GM20431 (cell line): Measurements from ENCODE around the gene NEDD9.

Source experiments
- in situ Hi-C: fragments of 300-500 bp; cut with MseI, MboI; formaldehyde crosslinking; loops from one replicate; pipeline ENCODE4 v1.15.0; 2020; ENCODE audit warnings: low sequenced_read_pairs; ENCODE audit not compliant: unreplicated experiment

The NEDD9 gene

GRCh38 chr6:11219400-11219834 is 13.1 kb downstream of the NEDD9 start:
- in situ Hi-C loops, result no loop called here

DNA sequence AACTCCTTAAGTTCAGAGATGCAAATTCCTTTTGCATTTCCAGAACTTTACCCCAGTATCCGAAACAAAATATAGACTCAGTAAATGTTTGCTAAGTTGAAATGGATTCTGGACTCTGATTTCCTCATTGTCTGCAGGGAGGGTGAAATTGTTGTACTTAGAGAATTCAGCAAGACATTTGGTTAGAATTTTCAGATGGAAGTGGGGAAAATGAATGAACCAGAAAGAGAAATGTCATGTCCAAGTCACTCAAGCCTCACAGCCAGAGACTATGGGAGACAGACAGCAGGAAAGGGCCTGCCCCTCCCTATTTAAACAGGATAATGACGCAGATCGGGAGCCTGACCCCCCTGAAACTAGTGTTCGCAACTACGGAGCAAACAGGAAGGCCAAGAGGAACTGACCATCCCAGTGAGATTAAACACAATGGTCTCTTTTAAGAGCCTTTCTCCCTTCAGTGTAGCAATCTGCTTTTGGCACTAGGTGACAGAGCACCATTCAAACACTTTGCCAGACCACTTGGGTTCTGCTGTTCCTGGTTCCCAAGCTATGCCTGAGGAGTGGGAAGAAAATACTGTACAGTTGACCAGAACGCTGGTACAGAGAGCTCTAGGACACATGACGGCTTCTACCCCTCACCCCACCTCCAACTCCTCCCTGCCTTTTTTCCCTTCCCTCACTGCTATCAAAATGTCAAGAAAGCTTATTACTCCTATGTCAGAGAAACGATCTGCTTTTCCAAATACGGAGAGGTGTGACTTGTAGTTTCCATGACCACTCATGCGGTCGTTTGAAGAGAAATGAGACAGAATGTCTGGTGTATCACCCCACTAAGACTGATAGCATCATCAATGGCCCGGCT is 13.7 kb downstream of the NEDD9 start:
- in situ Hi-C loops, result no loop called here

DNA sequence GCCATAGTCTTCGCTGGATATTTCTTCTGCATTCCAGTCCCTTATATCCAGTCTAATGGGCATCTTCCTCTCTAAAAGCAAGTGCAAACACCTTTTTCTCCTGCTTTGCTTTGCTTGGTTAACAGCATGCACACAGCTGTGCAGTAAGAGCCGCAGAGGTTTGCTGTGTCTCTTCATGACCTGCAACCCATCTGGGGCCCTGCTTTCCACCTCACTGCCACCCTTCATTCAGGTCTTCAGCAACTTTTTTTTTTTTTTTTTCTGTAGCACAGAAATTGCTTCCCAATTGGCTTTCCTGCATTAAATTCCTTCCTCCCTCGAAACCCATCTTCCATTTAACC is 14.4 kb downstream of the NEDD9 start:
- in situ Hi-C loops, result no loop called here

DNA sequence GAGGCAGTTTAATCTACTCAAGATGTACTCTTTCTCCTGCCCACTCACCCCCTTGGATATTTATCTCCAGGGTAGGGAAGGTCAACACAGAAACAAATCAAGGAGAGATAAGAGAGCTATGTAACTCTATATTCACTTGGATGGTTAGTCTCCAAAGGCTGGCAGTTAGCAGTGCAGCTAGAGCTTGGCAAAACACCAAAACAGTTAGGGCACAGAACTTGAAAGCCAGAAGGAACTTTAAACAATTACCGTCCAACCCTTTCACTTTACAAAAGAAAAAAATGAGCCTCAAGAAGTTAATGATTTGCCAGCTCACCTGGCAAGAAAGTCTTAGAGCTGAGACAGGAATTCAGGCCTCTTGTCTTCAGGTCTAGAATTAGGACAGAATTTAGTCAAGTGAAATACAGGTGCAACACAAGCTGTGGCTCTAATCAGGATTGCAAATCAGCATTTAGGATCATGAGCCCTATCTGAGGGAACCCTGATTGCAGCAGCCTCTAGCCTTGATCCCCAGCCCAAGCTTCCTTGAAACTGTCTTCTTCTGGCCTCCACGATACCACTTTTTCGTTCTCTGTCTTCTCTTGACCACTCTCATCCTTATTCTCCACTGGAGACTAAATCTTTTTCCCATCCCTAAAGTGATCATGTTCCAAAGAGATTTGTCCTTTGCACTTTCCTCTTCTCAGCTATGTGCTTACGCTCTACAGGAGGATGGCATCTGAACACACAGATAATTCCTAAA is 14.9 kb downstream of the NEDD9 start:
- in situ Hi-C loops, result no loop called here

DNA sequence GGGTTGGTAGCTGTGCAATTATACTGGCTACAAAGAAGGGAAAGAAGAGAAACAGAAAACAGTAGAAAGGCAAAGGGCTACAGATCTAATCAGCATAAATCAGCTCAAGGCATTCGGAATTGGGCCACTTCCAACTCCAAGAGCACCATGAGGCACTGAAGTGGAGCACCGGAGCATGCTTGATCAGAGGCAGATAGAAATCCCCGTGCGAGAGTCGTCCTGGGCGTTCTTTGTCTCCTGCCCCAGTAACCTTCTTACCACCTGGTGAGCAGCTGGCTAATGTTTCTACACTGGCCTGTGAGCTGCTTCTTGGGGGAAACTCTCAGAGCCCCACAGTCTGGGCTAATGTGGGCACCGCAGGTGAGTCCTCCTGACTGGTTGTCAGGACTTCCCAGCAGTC is 16.7 kb downstream of the NEDD9 start:
- in situ Hi-C loops, result no loop called here

GRCh38 chr6:11214901-11215300 is 17.6 kb downstream of the NEDD9 start:
- in situ Hi-C loops, result no loop called here

DNA sequence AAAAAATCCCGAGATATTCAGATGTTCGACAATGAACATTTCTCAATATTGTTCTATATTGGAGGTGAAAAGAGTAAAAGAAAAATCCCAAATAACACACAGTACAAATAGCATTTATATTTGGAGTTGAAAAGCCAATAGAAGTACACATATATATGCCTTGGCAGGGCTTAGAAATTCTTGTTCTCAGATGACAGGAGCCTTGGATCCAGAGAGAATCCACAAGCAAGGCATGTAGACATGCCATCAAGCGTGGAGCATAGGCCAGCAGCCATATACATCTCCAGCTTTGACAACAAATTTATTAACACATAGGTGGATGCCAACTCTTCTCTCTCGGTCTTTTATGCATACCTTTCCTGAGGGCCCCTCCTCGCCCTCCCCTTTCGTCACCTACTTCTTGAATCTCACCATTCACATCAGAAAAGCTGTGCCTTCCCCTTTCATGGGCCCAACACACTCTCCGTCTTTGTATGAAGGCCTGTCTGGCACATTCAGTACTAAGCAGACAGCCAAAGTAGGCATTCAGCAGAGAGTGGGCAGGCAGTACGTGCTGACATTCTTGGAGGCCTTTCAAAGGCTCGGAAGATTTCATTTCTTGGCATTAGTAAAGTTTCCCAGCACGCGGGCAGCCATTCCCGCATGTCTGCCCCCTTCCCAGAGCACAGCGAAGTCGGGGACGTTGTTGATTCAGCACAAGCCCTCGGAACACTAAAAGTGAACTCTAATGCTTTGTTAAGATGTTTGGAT is 18.2 kb downstream of the NEDD9 start:
- in situ Hi-C loops, result no loop called here

DNA sequence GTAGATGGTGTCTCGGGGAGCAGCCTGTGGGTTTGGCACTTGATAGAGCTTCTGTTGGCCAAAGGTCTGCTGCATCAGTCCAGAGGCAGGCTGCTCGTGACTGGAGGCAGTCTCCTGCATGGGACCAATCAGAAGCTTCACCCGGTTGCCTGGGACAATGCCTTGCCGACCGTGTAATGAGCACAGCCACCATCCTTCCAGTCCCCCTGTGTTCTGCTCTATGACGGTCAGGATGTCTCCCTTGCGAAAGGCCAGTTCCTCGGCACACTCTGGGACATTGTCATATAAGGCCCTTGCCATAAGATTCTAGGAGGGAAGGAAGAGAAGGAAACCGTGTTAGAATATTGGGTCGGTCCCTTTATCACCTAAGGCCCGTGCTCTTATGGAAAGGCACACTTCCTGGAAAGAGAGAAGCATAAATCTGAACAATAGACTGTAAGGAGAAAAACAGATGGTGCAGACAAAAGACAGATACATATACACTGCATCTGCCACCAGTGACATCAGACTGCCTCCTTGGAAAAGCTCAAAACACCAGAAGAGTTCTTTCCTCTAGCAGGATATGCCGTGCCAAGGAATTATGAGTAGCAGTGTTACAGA is 18.9 kb downstream of the NEDD9 start:
- in situ Hi-C loops, result no loop called here

DNA sequence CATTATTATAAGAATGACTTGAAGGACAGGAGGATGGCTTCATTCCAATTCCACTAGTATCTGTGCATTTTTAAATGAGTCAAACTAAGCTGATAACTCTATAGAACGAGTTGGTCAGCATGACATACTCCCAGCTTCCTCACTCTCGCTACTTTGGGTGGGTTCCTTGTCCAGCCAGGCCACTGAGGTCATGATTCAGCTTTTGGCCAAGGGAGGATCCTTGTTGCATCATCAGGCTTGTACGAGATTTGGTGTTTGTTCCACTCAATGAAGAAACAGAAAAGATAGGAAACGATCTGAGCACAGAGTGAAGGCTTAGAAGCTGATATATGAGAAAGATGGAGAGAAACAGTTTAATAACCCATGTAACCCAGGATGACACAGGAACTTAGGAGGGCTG is 19.8 kb downstream of the NEDD9 start:
- in situ Hi-C loops, result no loop called here

GRCh38 chr6:11211254-11211653 is 21.2 kb downstream of the NEDD9 start:
- in situ Hi-C loops, result no loop called here

DNA sequence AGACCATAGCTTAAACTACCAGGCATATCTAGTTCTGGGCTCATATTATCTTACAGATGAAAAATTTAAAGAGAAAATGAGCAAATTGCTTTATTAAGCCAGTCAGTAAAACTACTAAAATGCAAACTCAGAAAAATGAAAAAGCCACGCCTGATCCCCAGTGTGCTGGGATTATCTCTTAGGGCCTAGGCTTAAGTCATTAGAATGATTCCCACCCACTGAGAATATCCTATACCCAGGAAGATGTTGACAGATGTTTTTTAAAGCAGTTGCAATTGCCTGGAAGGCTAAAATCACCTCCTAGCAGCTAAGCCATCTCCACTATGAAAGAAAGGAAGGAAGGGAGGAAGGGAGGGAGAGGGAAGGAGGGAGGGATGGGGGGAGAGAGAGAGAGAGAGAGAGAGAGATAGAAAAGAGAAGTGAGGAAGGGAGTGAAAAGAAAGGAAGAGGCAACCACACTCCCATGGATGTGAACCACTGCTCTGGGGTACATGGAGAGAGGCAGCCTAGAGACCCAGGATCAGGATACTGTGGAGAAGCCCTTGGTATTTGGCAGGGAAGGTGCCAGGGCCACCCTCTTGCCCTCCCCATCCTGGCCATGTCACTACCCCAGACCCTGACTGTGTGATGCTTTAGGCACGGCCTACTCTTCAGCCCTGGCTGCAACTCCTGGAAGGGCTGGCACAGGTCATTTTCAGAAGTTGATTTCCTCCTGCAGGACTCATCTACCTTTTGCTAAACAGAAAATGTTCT is 21.9 kb downstream of the NEDD9 start:
- in situ Hi-C loops, result no loop called here

DNA sequence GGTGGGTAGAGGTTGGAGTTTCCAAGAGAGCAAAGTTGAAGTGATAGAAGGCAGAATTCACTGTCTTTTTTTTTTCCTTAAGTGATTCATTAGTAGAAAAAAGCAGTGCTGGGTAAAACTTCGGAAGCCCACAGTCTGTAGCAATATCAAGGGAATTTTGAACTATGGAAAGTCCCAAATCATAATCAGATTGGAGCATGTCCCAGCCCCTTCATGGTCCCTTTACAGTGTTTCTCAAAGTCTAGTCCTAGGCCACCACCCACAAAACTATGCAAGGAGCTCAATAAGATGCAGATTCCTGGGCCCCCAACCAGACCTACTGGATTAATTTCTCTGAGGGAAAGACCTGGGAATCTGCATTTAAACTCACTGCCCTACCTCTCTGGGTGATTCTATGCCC is 22.6 kb downstream of the NEDD9 start:
- in situ Hi-C loops, result no loop called here

DNA sequence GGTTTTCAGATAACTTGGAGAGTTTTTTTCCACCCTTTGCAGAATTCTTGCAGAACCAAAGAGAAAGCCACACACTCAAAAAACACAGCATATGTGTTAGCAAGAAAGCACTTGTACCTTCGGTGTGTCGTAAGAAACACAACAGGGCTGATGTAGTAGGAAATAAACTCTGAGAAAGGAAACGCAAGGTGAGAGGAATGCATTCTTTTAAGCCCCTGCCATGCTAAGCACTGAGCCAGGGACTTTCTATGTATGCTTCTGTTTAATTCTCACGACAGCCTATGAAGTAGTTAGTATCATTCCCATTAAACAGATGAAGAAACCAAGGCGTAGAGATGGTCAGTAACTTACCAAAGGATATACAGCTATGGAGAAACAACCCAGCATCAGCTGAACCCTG is 23.1 kb downstream of the NEDD9 start:
- in situ Hi-C loops, result no loop called here

- in situ Hi-C loops, result no loop called here
These were observed 23.6 kb downstream of the NEDD9 start for GRCh38 chr6:11208854-11209253.

- in situ Hi-C loops, result no loop called here
These were observed 24.2 kb downstream of the NEDD9 start for GRCh38 chr6:11208267-11208666.

DNA sequence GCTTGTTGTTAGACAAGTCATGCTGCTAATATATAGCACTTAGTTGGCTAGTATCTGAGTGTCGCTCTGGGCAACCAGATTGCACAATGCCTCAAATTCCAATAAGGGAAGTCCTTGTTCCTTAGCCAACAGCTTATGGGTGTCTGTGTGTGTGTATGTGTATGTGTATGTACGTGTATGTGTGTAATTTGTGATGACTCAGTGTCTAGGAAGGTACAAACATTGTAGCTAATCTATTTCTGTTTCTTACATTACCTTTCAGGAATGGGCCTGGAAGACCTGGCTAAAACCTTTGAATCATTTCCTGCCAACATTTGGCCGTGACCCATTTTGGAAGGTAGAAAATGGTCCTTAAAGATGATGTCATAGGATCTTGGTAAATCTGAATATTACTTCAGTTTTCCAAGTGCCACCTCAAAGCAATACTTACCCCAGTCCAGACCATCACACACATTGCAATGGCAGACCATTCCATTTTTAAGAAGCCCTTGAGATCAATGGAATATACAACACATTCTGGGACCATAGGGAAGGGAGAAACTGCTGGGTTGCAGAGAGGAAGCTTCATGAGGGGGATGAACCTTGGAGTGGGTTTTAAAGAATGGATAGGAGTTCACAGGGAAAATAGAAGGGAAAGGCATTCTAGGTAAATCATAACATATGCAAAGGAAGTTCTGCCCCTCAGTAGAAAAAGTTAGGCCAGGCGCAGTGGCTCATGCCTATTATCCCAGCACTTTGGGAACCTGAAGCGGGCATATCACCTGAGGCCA is 25.1 kb downstream of the NEDD9 start:
- in situ Hi-C loops, result no loop called here

DNA sequence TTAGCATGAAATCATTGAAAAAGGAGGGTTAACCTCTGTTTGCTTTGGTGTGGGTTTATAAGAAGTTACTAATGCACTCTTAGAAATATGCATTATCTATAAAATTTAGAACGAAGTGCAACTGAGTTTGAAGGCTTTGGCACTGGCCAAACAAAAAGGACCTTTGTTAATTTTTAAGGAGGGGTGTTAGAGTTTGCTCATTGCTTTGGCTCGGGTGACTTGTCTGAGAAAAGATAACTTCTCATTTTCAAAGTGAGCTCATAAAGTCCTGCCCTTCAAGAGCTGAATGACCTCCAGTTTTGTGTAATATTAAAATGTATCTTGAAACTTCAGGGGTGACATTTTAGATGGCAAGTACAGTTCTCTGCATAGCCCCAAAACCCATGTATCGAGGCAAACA is 25.9 kb downstream of the NEDD9 start:
- in situ Hi-C loops, result no loop called here

DNA sequence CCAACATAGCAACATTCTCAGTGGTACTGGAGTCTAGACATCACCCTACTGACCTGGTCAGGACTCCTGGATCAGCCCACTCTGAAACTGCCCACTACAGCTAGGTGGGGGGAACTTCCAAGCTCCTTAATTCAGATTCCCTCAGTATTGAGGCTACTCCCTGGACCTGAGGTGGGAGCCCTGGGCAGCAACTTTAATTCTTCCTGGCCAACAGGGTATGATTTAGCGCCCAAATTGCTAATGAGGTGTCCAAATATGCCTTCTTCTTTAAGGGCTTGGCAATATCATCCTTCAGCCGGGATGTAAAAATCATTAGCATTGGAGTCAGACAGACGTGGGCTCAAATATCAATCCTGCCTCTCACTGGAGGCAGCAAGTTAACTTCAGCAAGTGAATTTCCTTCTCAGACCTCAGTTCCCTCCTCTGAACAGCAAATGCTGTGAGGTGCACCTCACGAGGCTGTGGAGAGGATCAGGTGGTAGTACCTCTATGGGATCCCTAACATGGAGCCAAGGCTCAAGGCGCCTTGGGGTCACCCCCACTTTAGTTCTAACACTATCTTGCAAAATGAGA is 27.6 kb downstream of the NEDD9 start:
- in situ Hi-C loops, result no loop called here

- in situ Hi-C loops, result no loop called here
These were observed 28.5 kb downstream of the NEDD9 start for GRCh38 chr6:11204005-11204399.
